Measurements from ENCODE around the gene HIPK3.

The HIPK3 gene

GRCh38 chr11:33394431-33395109, 137.4 kb downstream of the HIPK3 start:
- no peak for ATAC-seq
- H3K36me3 Mint-ChIP-seq (ENCODE audit: low read depth), result no peaks in the 10 kb centered on the region
- peaks cover 1% of the 10 kb centered on the region for H3K4me1 Mint-ChIP-seq
- no peak overlapping the region for H3K27ac Mint-ChIP-seq
- no peak for DNase-seq
- no peak overlapping the region for H3K4me3 Mint-ChIP-seq
- H3K27me3 Mint-ChIP-seq, result peaks cover 14% of the 10 kb centered on the region
- H3K9me3 Mint-ChIP-seq, result no peaks in the 10 kb centered on the region

- no peak overlapping the region for H3K4me3 Mint-ChIP-seq
- no peaks in the 10 kb centered on the region for H3K9me3 Mint-ChIP-seq
- peaks cover 16% of the 10 kb centered on the region for H3K27me3 Mint-ChIP-seq
- no peaks in the 10 kb centered on the region for H3K36me3 Mint-ChIP-seq (ENCODE audit: low read depth)
- H3K4me1 Mint-ChIP-seq, result no peaks in the 10 kb centered on the region
- H3K27ac Mint-ChIP-seq, result no peak overlapping the region
- DNase-seq, result no peak
- ATAC-seq, result no peak
Measured at GRCh38 chr11:33396361-33396760, 139.2 kb downstream of the HIPK3 start.

GRCh38 chr11:33399421-33399820, 142.2 kb downstream of the HIPK3 start:
- Mint-ChIP-seq H3K9me3 (no peaks in the 10 kb centered on the region), H3K27ac (no peak overlapping the region), H3K27me3 (peaks cover 26% of the 10 kb centered on the region), H3K4me1 (no peaks in the 10 kb centered on the region), H3K4me3 (no peak overlapping the region), H3K36me3 (ENCODE audit: low read depth) (no peaks in the 10 kb centered on the region)
- ATAC-seq (no peak), DNase-seq (no peak)

- Mint-ChIP-seq H3K36me3 (ENCODE audit: low read depth) (no peaks in the 10 kb centered on the region), H3K4me1 (no peaks in the 10 kb centered on the region), H3K9me3 (no peaks in the 10 kb centered on the region), H3K4me3 (no peak overlapping the region), H3K27me3 (peaks cover 21% of the 10 kb centered on the region), H3K27ac (no peak overlapping the region)
- no peak for DNase-seq
- ATAC-seq, result no peak
Measured at GRCh38 chr11:33402066-33402465, 144.9 kb downstream of the HIPK3 start.

GRCh38 chr11:33403344-33403743, 146.2 kb downstream of the HIPK3 start:
- DNase-seq, result no peak
- Mint-ChIP-seq H3K36me3 (ENCODE audit: low read depth) (no peaks in the 10 kb centered on the region), H3K9me3 (no peaks in the 10 kb centered on the region), H3K4me1 (no peaks in the 10 kb centered on the region), H3K4me3 (no peak overlapping the region), H3K27ac (no peak overlapping the region), H3K27me3 (peaks cover 19% of the 10 kb centered on the region)
- no peak for ATAC-seq

- H3K27me3 Mint-ChIP-seq, result peaks cover 17% of the 10 kb centered on the region
- ATAC-seq (no peak), DNase-seq (no peak)
- H3K4me1 Mint-ChIP-seq, result no peaks in the 10 kb centered on the region
- H3K9me3 Mint-ChIP-seq, result no peaks in the 10 kb centered on the region
- H3K36me3 Mint-ChIP-seq (ENCODE audit: low read depth), result no peaks in the 10 kb centered on the region
- H3K4me3 Mint-ChIP-seq, result no peak overlapping the region
- no peak overlapping the region for H3K27ac Mint-ChIP-seq
Measured at GRCh38 chr11:33405834-33406602, 148.8 kb downstream of the HIPK3 start.
